Natural killer cell (primary cell): ENCODE measurements around the gene CCDC40. TPM values are rescaled to one million over a fixed set of nuclear protein-coding genes. Genes with fewer than 3 reads are reported as not detected.
A peak's percentile ranks its signal among the peaks of the same experiment; 100 is the strongest.

ENCODE experiments used
- ATAC-seq, 3 donors: fragments of 150-1000 bp in 2 of 3; fragments of 200-7000 bp in 1 of 3; cut with Tn5 transposase; 1 replicate in 1 of 3; 2 replicates in 2 of 3; pipeline ENCODE4 v1.10.0; 2021; ENCODE audit warnings: mild to moderate bottlenecking in 2 of 3, moderate library complexity in 2 of 3
- DNase-seq, 2 donors: peaks; one replicate each; pipeline versions ENCODE4 v3.0.0 to v3.0.0-alpha.2; 2013 to 2021; ENCODE audit warnings: mixed read lengths in 1 of 2
- H3K27ac ChIP-seq: one replicate; pipeline ENCODE4 v1.5.1; 2013; ENCODE audit warnings: mild to moderate bottlenecking, low read length
- H3K27me3 ChIP-seq: one replicate; pipeline ENCODE4 v1.6.1; 2013; ENCODE audit warnings: low read length; ENCODE audit not compliant: control insufficient read depth, insufficient read depth
- H3K36me3 ChIP-seq: one replicate; pipeline ENCODE4 v1.6.1; 2013; ENCODE audit warnings: low read length; ENCODE audit not compliant: control insufficient read depth, insufficient read depth
- H3K4me1 ChIP-seq: one replicate; pipeline ENCODE4 v1.6.1; 2013; ENCODE audit warnings: low read length; ENCODE audit not compliant: control insufficient read depth, insufficient read depth
- H3K4me3 ChIP-seq: one replicate; pipeline ENCODE4 v1.5.1; 2013; ENCODE audit warnings: low read length
- H3K9me3 ChIP-seq: one replicate; pipeline ENCODE4 v1.6.1; 2013; ENCODE audit warnings: low read length; ENCODE audit not compliant: control insufficient read depth, insufficient read depth
- H3K27ac Mint-ChIP-seq, 2 donors: one replicate each; pipeline ENCODE4 v1.8.0; 2022; ENCODE audit warnings: mild to moderate bottlenecking in 2 of 2, mixed read lengths in 2 of 2, moderate library complexity in 1 of 2
- H3K27me3 Mint-ChIP-seq, 2 donors: one replicate each; pipeline ENCODE4 v1.8.0; 2022; ENCODE audit warnings: low read depth in 2 of 2, mixed read lengths in 2 of 2
- H3K36me3 Mint-ChIP-seq: one replicate; pipeline ENCODE4 v1.8.0; 2022; ENCODE audit warnings: mixed read lengths
- H3K4me1 Mint-ChIP-seq, 2 donors: one replicate each; pipeline ENCODE4 v1.8.0; 2022; ENCODE audit warnings: mixed read lengths in 2 of 2
- H3K4me3 Mint-ChIP-seq: one replicate; pipeline ENCODE4 v1.8.0; 2022; ENCODE audit warnings: mild to moderate bottlenecking, moderate library complexity, mixed read lengths
- H3K9me3 Mint-ChIP-seq, 2 donors: one replicate each; pipeline ENCODE4 v1.8.0; 2022; ENCODE audit warnings: mixed read lengths in 2 of 2
- WGBS: methylation state at CpG from one replicate; pipeline ENCODE4 v1.1.7; 2013; ENCODE audit warnings: missing lambda C conversion rate; ENCODE audit not compliant: insufficient coverage; 5-methylcytosine and 5-hydroxymethylcytosine counted together
- intact Hi-C: fragments of 100-400 bp; cut with micrococcal nuclease; formaldehyde crosslinking; loops from one replicate; pipeline ENCODE4 v1.14.2; 2022
- total RNA-seq, 4 donors: library from RNA; stranded (reverse); fragments of 120-200 nt in 1 of 4; gene quantifications; one replicate each; pipeline versions ENCODE4 v1.2.3 to v1.2.4, GENCODE V29; 2013 to 2022
- TF ChIP-seq, protein P1 (sequence below): fragments of 200-600 bp; IDR thresholded peaks from one replicate; pipeline ENCODE4 v1.8.0; 2022; ENCODE audit warnings: antibody characterized with exemption

The CCDC40 gene
- total RNA-seq, 3 donors from 2014 or later (not counting 1 experiment from before 2014, with no cell fraction given): 0.95 to 2.4 (median 1.5) TPM

GRCh38 chr17:80017226-80018010, 19.0 kb upstream of the CCDC40 start:
- TF ChIP-seq, protein P1, sequence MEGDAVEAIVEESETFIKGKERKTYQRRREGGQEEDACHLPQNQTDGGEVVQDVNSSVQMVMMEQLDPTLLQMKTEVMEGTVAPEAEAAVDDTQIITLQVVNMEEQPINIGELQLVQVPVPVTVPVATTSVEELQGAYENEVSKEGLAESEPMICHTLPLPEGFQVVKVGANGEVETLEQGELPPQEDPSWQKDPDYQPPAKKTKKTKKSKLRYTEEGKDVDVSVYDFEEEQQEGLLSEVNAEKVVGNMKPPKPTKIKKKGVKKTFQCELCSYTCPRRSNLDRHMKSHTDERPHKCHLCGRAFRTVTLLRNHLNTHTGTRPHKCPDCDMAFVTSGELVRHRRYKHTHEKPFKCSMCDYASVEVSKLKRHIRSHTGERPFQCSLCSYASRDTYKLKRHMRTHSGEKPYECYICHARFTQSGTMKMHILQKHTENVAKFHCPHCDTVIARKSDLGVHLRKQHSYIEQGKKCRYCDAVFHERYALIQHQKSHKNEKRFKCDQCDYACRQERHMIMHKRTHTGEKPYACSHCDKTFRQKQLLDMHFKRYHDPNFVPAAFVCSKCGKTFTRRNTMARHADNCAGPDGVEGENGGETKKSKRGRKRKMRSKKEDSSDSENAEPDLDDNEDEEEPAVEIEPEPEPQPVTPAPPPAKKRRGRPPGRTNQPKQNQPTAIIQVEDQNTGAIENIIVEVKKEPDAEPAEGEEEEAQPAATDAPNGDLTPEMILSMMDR: no peak
- H3K9me3 ChIP-seq: no peaks in the 10 kb centered on the region
- WGBS: 95% methylated on average over 18 of the region's 18 CpGs
- no peak for ATAC-seq
- no peak overlapping the region for H3K4me3 ChIP-seq
- H3K27ac ChIP-seq: no peak overlapping the region
- no peak overlapping the region for H3K4me3 Mint-ChIP-seq
- no peak overlapping the region for H3K27ac Mint-ChIP-seq
- no peaks in the 10 kb centered on the region for H3K36me3 Mint-ChIP-seq
- no peaks in the 10 kb centered on the region for H3K9me3 Mint-ChIP-seq
- no peaks in the 10 kb centered on the region for H3K36me3 ChIP-seq
- H3K27me3 Mint-ChIP-seq: peaks cover 0 to 2% of the 10 kb centered on the region in 2 donors
- intact Hi-C loops: no loop called here
- no peak for DNase-seq
- H3K4me1 Mint-ChIP-seq: no peaks in the 10 kb centered on the region
- no peaks in the 10 kb centered on the region for H3K4me1 ChIP-seq
- no peaks in the 10 kb centered on the region for H3K27me3 ChIP-seq

GRCh38 chr17:80018917-80019651, 17.4 kb upstream of the CCDC40 start:
- H3K36me3 ChIP-seq: no peaks in the 10 kb centered on the region
- no peaks in the 10 kb centered on the region for H3K4me1 ChIP-seq
- no peaks in the 10 kb centered on the region for H3K9me3 ChIP-seq
- no peak overlapping the region for H3K4me3 ChIP-seq
- no peak for DNase-seq
- Mint-ChIP-seq H3K36me3 (no peaks in the 10 kb centered on the region), H3K9me3 (no peaks in the 10 kb centered on the region), H3K4me3 (no peak overlapping the region), H3K27ac (no peak overlapping the region), H3K27me3 (peaks cover 0 to 2% of the 10 kb centered on the region in 2 donors), H3K4me1 (no peaks in the 10 kb centered on the region)
- H3K27me3 ChIP-seq: no peaks in the 10 kb centered on the region
- intact Hi-C loops: no loop called here
- 90% methylated on average over 20 of the region's 21 CpGs for WGBS
- TF ChIP-seq, protein P1: no peak
- no peak overlapping the region for H3K27ac ChIP-seq
- no peak for ATAC-seq

- ATAC-seq: peak in 1 of 3 donors; percentile 31
- Mint-ChIP-seq H3K9me3 (no peaks in the 10 kb centered on the region), H3K27me3 (no peaks in the 10 kb centered on the region), H3K4me1 (no peaks in the 10 kb centered on the region), H3K27ac (no peak overlapping the region), H3K4me3 (no peak overlapping the region), H3K36me3 (no peaks in the 10 kb centered on the region)
- no peaks in the 10 kb centered on the region for H3K27me3 ChIP-seq
- no peaks in the 10 kb centered on the region for H3K4me1 ChIP-seq
- H3K27ac ChIP-seq: no peak overlapping the region
- H3K9me3 ChIP-seq: no peaks in the 10 kb centered on the region
- 95% methylated on average over 1 of the region's 2 CpGs for WGBS
- H3K4me3 ChIP-seq: no peak overlapping the region
- no peaks in the 10 kb centered on the region for H3K36me3 ChIP-seq
- intact Hi-C loops: no loop called here
- TF ChIP-seq, protein P1: no peak
- no peak for DNase-seq
Measured at GRCh38 chr17:80021600-80021999, 14.8 kb upstream of the CCDC40 start.
